Retinal pigment epithelial cell (primary cell): ENCODE measurements around the gene FKBP5.

Experiments
- DNase-seq: peaks from one replicate; pipeline ENCODE4 v3.0.0-alpha.2; 2010; ENCODE audit warnings: low read depth
- H3K4me3 ChIP-seq: 2 replicates; pipeline ENCODE4 v1.5.1; 2011; ENCODE audit warnings: mild to moderate bottlenecking, low read length, control low read depth, moderate library complexity
- CTCF ChIP-seq: conservative IDR thresholded peaks from 2 replicates; pipeline ENCODE4 v1.5.1; 2011; ENCODE audit warnings: low read depth, low read length, control low read depth, inconsistent platforms

The FKBP5 gene

GRCh38 chr6:35554811-35555210 lies 133.9 kb downstream of the FKBP5 start:
- no peak overlapping the region for H3K4me3 ChIP-seq
- no peak for DNase-seq
- no peak for TF ChIP-seq CTCF

GRCh38 chr6:35553315-35553714 lies 135.4 kb downstream of the FKBP5 start:
- DNase-seq, result no peak
- no peak overlapping the region for H3K4me3 ChIP-seq
- TF ChIP-seq CTCF, result no peak

GRCh38 chr6:35552285-35552917 lies 136.3 kb downstream of the FKBP5 start:
- no peak for DNase-seq
- no peak overlapping the region for H3K4me3 ChIP-seq
- TF ChIP-seq CTCF, result peak; percentile 96

GRCh38 chr6:35550437-35550836 lies 138.3 kb downstream of the FKBP5 start:
- no peak for DNase-seq
- TF ChIP-seq CTCF, result no peak
- H3K4me3 ChIP-seq, result no peak overlapping the region

GRCh38 chr6:35547676-35548075 lies 141.0 kb downstream of the FKBP5 start:
- TF ChIP-seq CTCF, result no peak
- no peak overlapping the region for H3K4me3 ChIP-seq
- DNase-seq, result no peak

- H3K4me3 ChIP-seq, result no peak overlapping the region
- no peak for TF ChIP-seq CTCF
- no peak for DNase-seq
These were observed 143.8 kb downstream of the FKBP5 start for GRCh38 chr6:35544769-35545361.
